Endothelial cell of umbilical vein (primary cell): Measurements from ENCODE around the gene ATL1. TPM values are rescaled to one million over a fixed set of nuclear protein-coding genes. Genes with fewer than 3 reads are reported as not detected.

Experiments
- BruUV-seq: library from RNA; stranded (reverse); fragments of 400-500 nt; replicated peaks from 2 replicates; lab custom pipeline; 2021; lab: Mats Ljungman, UMichigan
- CTCF ChIA-PET: fragments of 300-600, 350-600 bp; sonication (Branson Sonifier 250); formaldehyde crosslinking; loops from one replicate; lab custom pipeline; 2021; ENCODE audit warnings: antibody characterized with exemption, inconsistent platforms; lab: Charles Lee
- POLR2A ChIA-PET: fragments of 300-600, 350-600 bp; sonication (Branson Sonifier 250); formaldehyde crosslinking; loops from one replicate; lab custom pipeline; 2021; ENCODE audit warnings: antibody characterized with exemption, inconsistent platforms; lab: Charles Lee
- DNase-seq: peaks from one replicate; pipeline ENCODE4 v3.0.0-alpha.2; 2011; ENCODE audit warnings: low read depth, low spot score
- FAIRE-seq: peaks from 2 replicates; lab custom pipeline; 2011; peaks lifted over from hg19 to GRCh38; lab: Jason Lieb, UNC
- H2AFZ ChIP-seq: 2 replicates; pipeline ENCODE4 v1.6.0; 2012; ENCODE audit warnings: low read depth, low read length, control low read depth, inconsistent platforms
- H3K27ac ChIP-seq: 2 replicates; pipeline ENCODE4 v1.5.1; 2011; ENCODE audit warnings: low read depth, mild to moderate bottlenecking, control low read depth, low read length, moderate library complexity; ENCODE audit not compliant: insufficient read depth
- H3K27me3 ChIP-seq, 2 experiments: 2 replicates each; pipeline versions ENCODE4 v1.6.0 to v1.6.1; 2011; ENCODE audit warnings: low read length in 2 of 2, mixed read lengths in 1 of 2; ENCODE audit not compliant: control insufficient read depth in 2 of 2, insufficient read depth in 2 of 2
- H3K36me3 ChIP-seq, 2 experiments: 2 replicates in 1 of 2; 3 replicates in 1 of 2; pipeline ENCODE4 v1.5.1; 2011; ENCODE audit warnings: low read length in 2 of 2, mild to moderate bottlenecking in 1 of 2, moderate library complexity in 1 of 2; ENCODE audit not compliant: control insufficient read depth in 2 of 2, insufficient read depth in 2 of 2; ENCODE audit errors: extremely low read depth in 1 of 2
- H3K4me1 ChIP-seq: 3 replicates; pipeline ENCODE4 v1.5.1; 2011; ENCODE audit warnings: mild to moderate bottlenecking, low read length; ENCODE audit not compliant: control insufficient read depth, insufficient read depth; ENCODE audit errors: extremely low read depth
- H3K4me2 ChIP-seq: 2 replicates; pipeline ENCODE4 v1.6.1; 2011; ENCODE audit warnings: low read length, control low read depth, mixed read lengths; ENCODE audit not compliant: insufficient read depth
- H3K4me3 ChIP-seq, 3 experiments: fragments of 200-600 bp in 1 of 3; sonication (generic), shearing (Covaris generic) in 1 of 3; replicated peaks in 1 of 3; 2 replicates each; pipeline ENCODE4 v1.5.1; 2011 to 2016; ENCODE audit warnings: control low read depth in 3 of 3, low read length in 3 of 3, mild to moderate bottlenecking in 2 of 3, inconsistent platforms in 1 of 3, low read depth in 1 of 3, moderate library complexity in 1 of 3; ENCODE audit not compliant: insufficient read depth in 1 of 3
- H3K79me2 ChIP-seq: 2 replicates; pipeline ENCODE4 v1.6.0; 2012; ENCODE audit warnings: low read length, inconsistent platforms; ENCODE audit not compliant: control insufficient read depth, insufficient read depth
- H3K9ac ChIP-seq: replicated peaks from 2 replicates; pipeline ENCODE3; 2011; ENCODE audit warnings: low read length, control low read depth; ENCODE audit not compliant: insufficient read depth; ENCODE audit errors: extremely low read depth
- H3K9me1 ChIP-seq: replicated peaks from 3 replicates; pipeline ENCODE4 v1.6.0; 2011; ENCODE audit warnings: mild to moderate bottlenecking, low read length; ENCODE audit not compliant: control insufficient read depth, insufficient read depth; ENCODE audit errors: extremely low read depth
- H3K9me3 ChIP-seq: replicated peaks from 2 replicates; pipeline ENCODE4 v1.5.1; 2012; ENCODE audit warnings: low read length, inconsistent platforms; ENCODE audit not compliant: control insufficient read depth, insufficient read depth
- H4K20me1 ChIP-seq: replicated peaks from 2 replicates; pipeline ENCODE3; 2011; ENCODE audit warnings: mild to moderate bottlenecking, low read length; ENCODE audit not compliant: control insufficient read depth, insufficient read depth; ENCODE audit errors: extremely low read depth
- CTCF ChIP-seq, 2 donors: IDR thresholded peaks; 1 replicate in 1 of 2; 2 replicates in 1 of 2; pipeline ENCODE4 v1.5.1; 2011; ENCODE audit warnings: low read length in 2 of 2, mild to moderate bottlenecking in 2 of 2, moderate library complexity in 2 of 2, control low read depth in 1 of 2, inconsistent platforms in 1 of 2, low read depth in 1 of 2; ENCODE audit not compliant: insufficient read depth in 1 of 2; ENCODE audit errors: extremely low read depth in 1 of 2
- EZH2 ChIP-seq: IDR thresholded peaks from 2 replicates; pipeline ENCODE4 v1.6.1; 2012; ENCODE audit warnings: borderline replicate concordance, low read depth, mild to moderate bottlenecking, moderate library complexity, low read length, inconsistent platforms; ENCODE audit not compliant: severe bottlenecking
- FOS ChIP-seq: IDR thresholded peaks from 2 replicates; pipeline ENCODE4 v1.6.1; 2011; ENCODE audit warnings: mild to moderate bottlenecking, low read length, moderate library complexity, borderline replicate concordance; ENCODE audit not compliant: insufficient read depth
- GATA2 ChIP-seq: IDR thresholded peaks from 2 replicates; pipeline ENCODE4 v1.7.0; 2011; ENCODE audit warnings: low read depth, mild to moderate bottlenecking, moderate library complexity, mixed read lengths, low read length; ENCODE audit not compliant: insufficient read length, insufficient read depth
- JUN ChIP-seq: IDR thresholded peaks from 2 replicates; pipeline ENCODE4 v1.6.1; 2011; ENCODE audit warnings: borderline replicate concordance, low read depth; ENCODE audit not compliant: insufficient read length, insufficient read depth
- MAX ChIP-seq: IDR thresholded peaks from 2 replicates; pipeline ENCODE4 v1.6.1; 2011; ENCODE audit not compliant: insufficient read depth, insufficient read length
- MYC ChIP-seq: IDR thresholded peaks from one replicate; pipeline ENCODE4 v1.6.1; 2011; ENCODE audit warnings: mild to moderate bottlenecking, low read depth, low read length
- POLR2A ChIP-seq: IDR thresholded peaks from 2 replicates; pipeline ENCODE4 v1.6.1; 2012; ENCODE audit warnings: low read depth, mild to moderate bottlenecking, control low read depth, low read length
- POLR2AphosphoS5 ChIP-seq: IDR thresholded peaks from 2 replicates; pipeline ENCODE4 v1.6.1; 2012; ENCODE audit warnings: low read depth, mild to moderate bottlenecking, control low read depth, low read length, moderate library complexity; ENCODE audit not compliant: insufficient read depth
- dilution Hi-C: fragments of 300-500 bp; cut with MboI; formaldehyde crosslinking; loops from one replicate; pipeline ENCODE4 v1.15.0; 2019; ENCODE audit warnings: low sequenced_read_pairs; ENCODE audit not compliant: extremely low pct_ligation_motif_present
- intact Hi-C: fragments of 100-400 bp; cut with micrococcal nuclease; formaldehyde crosslinking; loops from one replicate; pipeline ENCODE4 v1.10.0; 2022
- polyA plus RNA-seq, 4 experiments: library from polyadenylated mRNA; depleted of rRNA in 3 of 4; stranded (reverse) in 3 of 4; unstranded in 1 of 4; fragments of >200 nt; gene quantifications; 2 replicates each; pipeline versions ENCODE4 v1.2.1 to v1.2.3, GENCODE V29; 2011 to 2012; ENCODE audit warnings: missing spikeins in 1 of 4
- total RNA-seq: library from RNA; stranded (reverse); gene quantifications from 2 replicates; pipeline ENCODE4 v1.2.3, GENCODE V29; 2021

ATL1 gene
- total and polyA plus RNA-seq, 2 donors (not counting 3 experiments of a cell fraction or from before 2014, with no cell fraction given): 1.1 to 5.1 TPM

DNA sequence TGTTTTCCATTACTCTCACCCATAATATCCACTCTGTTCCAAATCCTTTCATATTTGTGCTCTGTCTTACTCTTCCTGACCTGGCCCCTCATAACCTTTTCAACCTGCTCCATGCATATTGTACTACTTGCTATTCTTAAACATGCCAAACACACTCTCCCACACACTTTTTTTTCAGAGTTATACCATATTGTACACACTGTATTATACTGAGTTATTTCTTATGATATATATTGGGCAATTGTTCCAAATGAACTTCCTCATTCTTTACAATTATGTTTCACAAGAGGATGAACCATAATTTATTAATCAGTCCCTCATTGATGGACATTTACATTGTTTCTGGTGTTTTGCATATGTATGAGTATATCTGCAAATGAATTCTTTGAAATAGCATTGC, 18.5 kb downstream of the ATL1 start:
- DNase-seq: no peak
- H3K9me3 ChIP-seq: no peaks in the 10 kb centered on the region
- TF ChIP-seq EZH2 (no peak), JUN (no peak), POLR2A (no peak), MYC (no peak), POLR2AphosphoS5 (no peak), FOS (no peak), MAX (no peak), GATA2 (no peak), CTCF (IDR thresholded peaks at IDR 0.05; ENCODE audit: extremely low read depth in 1 of 2, insufficient read depth in 1 of 2, low read depth in 1 of 2, low read length in 2 of 2) (no peak)
- no peak overlapping the region for H2AFZ ChIP-seq
- no peaks in the 10 kb centered on the region for H4K20me1 ChIP-seq
- dilution Hi-C loops (no loop called here), intact Hi-C loops (no loop called here)
- H3K27ac ChIP-seq: no peak overlapping the region
- no peak overlapping the region for H3K4me2 ChIP-seq
- FAIRE-seq: no peak
- ChIA-PET CTCF (no interaction called here), POLR2A (no interaction called here)
- H3K4me1 ChIP-seq: no peaks in the 10 kb centered on the region
- H3K27me3 ChIP-seq: no peaks in the 10 kb centered on the region
- H3K9ac ChIP-seq: no peak overlapping the region
- BruUV-seq: no TSS peak
- no peaks in the 10 kb centered on the region for H3K79me2 ChIP-seq
- H3K4me3 ChIP-seq: no peak overlapping the region
- H3K36me3 ChIP-seq: no peaks in the 10 kb centered on the region
- H3K9me1 ChIP-seq: no peaks in the 10 kb centered on the region
